Panc1 (cell line): ENCODE measurements around the gene FARS2. TPM values are rescaled to one million over a fixed set of nuclear protein-coding genes. Genes with fewer than 3 reads are reported as not detected.

Source experiments
- ATAC-seq: fragments of 200-7000 bp; cut with Tn5 transposase; 2 replicates; pipeline ENCODE4 v1.9.1; 2020; ENCODE audit warnings: mild to moderate bottlenecking, moderate library complexity
- BruUV-seq: library from RNA; stranded (reverse); fragments of 400-500 nt; replicated peaks from 2 replicates; lab custom pipeline; 2021; lab: Mats Ljungman, UMichigan
- CTCF ChIA-PET: fragments of 300-600 bp; sonication (Branson Sonifier 250); formaldehyde crosslinking; loops from one replicate; lab custom pipeline; 2022; ENCODE audit warnings: antibody characterized with exemption; lab: Charles Lee
- POLR2A ChIA-PET: fragments of 300-600 bp; sonication (Branson Sonifier 250); formaldehyde crosslinking; loops from one replicate; lab custom pipeline; 2022; ENCODE audit warnings: antibody characterized with exemption; lab: Charles Lee
- DNase-seq: peaks from one replicate; pipeline ENCODE4 v3.0.0-alpha.2; 2010; ENCODE audit warnings: low read depth, low spot score
- H3K27ac ChIP-seq: 2 replicates; pipeline ENCODE4 v1.5.1; 2011; ENCODE audit warnings: mild to moderate bottlenecking, low read length, inconsistent platforms
- H3K27me3 ChIP-seq: fragments of 200-500 bp; sonication (Bioruptor generic); 2 replicates; pipeline ENCODE4 v1.6.0; 2014; ENCODE audit warnings: low read length, inconsistent platforms; ENCODE audit not compliant: control insufficient read depth, insufficient read depth
- H3K36me3 ChIP-seq: fragments of 200-500 bp; sonication (Bioruptor generic); 2 replicates; pipeline ENCODE4 v1.5.1; 2014; ENCODE audit warnings: inconsistent platforms, mild to moderate bottlenecking, low read length, moderate library complexity; ENCODE audit not compliant: control insufficient read depth, insufficient read depth
- H3K4me1 ChIP-seq: 2 replicates; pipeline ENCODE4 v1.5.1; 2011; ENCODE audit warnings: inconsistent platforms, mild to moderate bottlenecking, low read length, moderate library complexity; ENCODE audit not compliant: control insufficient read depth, insufficient read depth
- H3K4me3 ChIP-seq, 2 experiments: 2 replicates each; pipeline ENCODE4 v1.5.1; 2011 to 2012; ENCODE audit warnings: low read depth in 2 of 2, low read length in 2 of 2, mild to moderate bottlenecking in 2 of 2, inconsistent platforms in 1 of 2, moderate library complexity in 1 of 2
- H3K9me3 ChIP-seq: fragments of 200-500 bp; sonication (Bioruptor generic); 2 replicates; pipeline ENCODE4 v1.5.1; 2014; ENCODE audit warnings: low read depth, mild to moderate bottlenecking, inconsistent platforms, low read length, moderate library complexity; ENCODE audit not compliant: control insufficient read depth, insufficient read depth
- CTCF ChIP-seq: fragments of 450-650 bp; IDR thresholded peaks from 2 replicates; pipeline ENCODE4 v1.5.1; 2017; ENCODE audit warnings: mild to moderate bottlenecking
- POLR2AphosphoS5 ChIP-seq: IDR thresholded peaks from 2 replicates; pipeline ENCODE4 v1.6.1; 2012; ENCODE audit warnings: mild to moderate bottlenecking, low read depth, low read length, moderate library complexity
- REST ChIP-seq, 2 experiments: IDR thresholded peaks; 2 replicates each; pipeline ENCODE4 v1.6.1; 2011 to 2012; ENCODE audit warnings: low read depth in 2 of 2, control low read depth in 1 of 2, low read length in 1 of 2, mild to moderate bottlenecking in 1 of 2, moderate library complexity in 1 of 2; ENCODE audit not compliant: insufficient read depth in 1 of 2
- SIN3A ChIP-seq: IDR thresholded peaks from 2 replicates; pipeline ENCODE4 v1.6.1; 2012; ENCODE audit warnings: low read depth, mild to moderate bottlenecking, low read length, moderate library complexity, borderline replicate concordance; ENCODE audit not compliant: insufficient read depth
- TCF7L2 ChIP-seq: IDR thresholded peaks from 2 replicates; pipeline ENCODE4 v1.6.1; 2011; ENCODE audit warnings: mild to moderate bottlenecking, low read depth, low read length, inconsistent platforms
- in situ Hi-C: cut with HindIII; loops from 2 replicates; pipeline ENCODE4 v1.10.0; 2016; ENCODE audit warnings: low sequenced_read_pairs, low pct_unique_long_range_greater_than_20kb
- intact Hi-C: fragments of 100-400 bp; cut with micrococcal nuclease; formaldehyde crosslinking; loops from one replicate; pipeline ENCODE4 v1.10.0; 2022; ENCODE audit not compliant: unreplicated experiment
- total RNA-seq: library from RNA; stranded (reverse); gene quantifications from one replicate; pipeline ENCODE4 v1.2.1, GENCODE V29; 2021; ENCODE audit not compliant: unreplicated experiment

The FARS2 gene
- total RNA-seq, 1 experiment from 2014 or later: 12.8 TPM

- Histone ChIP-seq H3K36me3 (no peaks in the 10 kb centered on the region), H3K27ac (no peak overlapping the region), H3K27me3 (no peaks in the 10 kb centered on the region), H3K4me3 (no peak overlapping the region), H3K9me3 (no peaks in the 10 kb centered on the region), H3K4me1 (no peaks in the 10 kb centered on the region)
- no TSS peak for BruUV-seq
- in situ Hi-C loops: no loop called here
- peak; percentile 78 for ATAC-seq
- peak; percentile 54 for DNase-seq
- POLR2A ChIA-PET: no interaction called here
- intact Hi-C loops: no loop called here
- CTCF ChIA-PET: no interaction called here
- TF ChIP-seq CTCF (no peak), SIN3A (no peak), REST (IDR thresholded peaks at IDR 0.05; ENCODE audit: insufficient read depth in 1 of 2, low read depth in 2 of 2, low read length in 1 of 2) (no peak), TCF7L2 (no peak), POLR2AphosphoS5 (no peak)
Measured at GRCh38 chr6:5772408-5773120, 511.3 kb downstream of the FARS2 start.

- Histone ChIP-seq H3K36me3 (no peaks in the 10 kb centered on the region), H3K4me1 (no peaks in the 10 kb centered on the region), H3K27ac (no peak overlapping the region), H3K9me3 (no peaks in the 10 kb centered on the region), H3K27me3 (no peaks in the 10 kb centered on the region), H3K4me3 (no peak overlapping the region)
- in situ Hi-C loops (no loop called here), intact Hi-C loops (no loop called here)
- CTCF ChIA-PET: no interaction called here
- ATAC-seq (no peak), DNase-seq (no peak)
- POLR2A ChIA-PET: no interaction called here
- TF ChIP-seq REST (IDR thresholded peaks at IDR 0.05; ENCODE audit: insufficient read depth in 1 of 2, low read depth in 2 of 2, low read length in 1 of 2) (no peak), TCF7L2 (no peak), POLR2AphosphoS5 (no peak), CTCF (no peak), SIN3A (no peak)
- BruUV-seq: no TSS peak
Measured at GRCh38 chr6:5776104-5776503, 514.8 kb downstream of the FARS2 start.
